H7 (cell line): ENCODE data around the gene PEX11G. TPM values are rescaled to one million over a fixed set of nuclear protein-coding genes. Genes with fewer than 3 reads are reported as not detected.

Experiments used
- DNase-seq: peaks from one replicate; pipeline ENCODE4 v3.0.0; 2012
- H3K27me3 ChIP-seq: 2 replicates; pipeline ENCODE4 v1.6.0; 2011; ENCODE audit warnings: mild to moderate bottlenecking, low read length; ENCODE audit not compliant: control insufficient read depth, insufficient read depth
- H3K36me3 ChIP-seq: replicated peaks from 2 replicates; pipeline ENCODE4 v1.5.1; 2011; ENCODE audit warnings: low read length; ENCODE audit not compliant: control insufficient read depth, insufficient read depth
- H3K4me3 ChIP-seq: 2 replicates; pipeline ENCODE4 v1.5.1; 2011; ENCODE audit warnings: low read depth, mild to moderate bottlenecking, control low read depth, low read length, moderate library complexity; ENCODE audit not compliant: insufficient read depth
- total RNA-seq: library from RNA; depleted of rRNA; stranded (reverse); fragments of >200 nt; shearing (Covaris generic); gene quantifications from 2 replicates; pipeline ENCODE4 v1.2.3, GENCODE V29; 2014

Gene PEX11G
- total RNA-seq, 1 experiment from 2014 or later = 2.4 TPM

GRCh38 chr19:7515110-7515644 lies 26.3 kb upstream of the PEX11G start:
- no peaks in the 10 kb centered on the region for H3K36me3 ChIP-seq
- 0 out of 2 replicates have a peak overlapping the region, but pooled peaks have one; percentile 15 for H3K4me3 ChIP-seq
- H3K27me3 ChIP-seq = no peaks in the 10 kb centered on the region; the same call in 1 of the 2 replicates
- peak; percentile 33 for DNase-seq

DNA sequence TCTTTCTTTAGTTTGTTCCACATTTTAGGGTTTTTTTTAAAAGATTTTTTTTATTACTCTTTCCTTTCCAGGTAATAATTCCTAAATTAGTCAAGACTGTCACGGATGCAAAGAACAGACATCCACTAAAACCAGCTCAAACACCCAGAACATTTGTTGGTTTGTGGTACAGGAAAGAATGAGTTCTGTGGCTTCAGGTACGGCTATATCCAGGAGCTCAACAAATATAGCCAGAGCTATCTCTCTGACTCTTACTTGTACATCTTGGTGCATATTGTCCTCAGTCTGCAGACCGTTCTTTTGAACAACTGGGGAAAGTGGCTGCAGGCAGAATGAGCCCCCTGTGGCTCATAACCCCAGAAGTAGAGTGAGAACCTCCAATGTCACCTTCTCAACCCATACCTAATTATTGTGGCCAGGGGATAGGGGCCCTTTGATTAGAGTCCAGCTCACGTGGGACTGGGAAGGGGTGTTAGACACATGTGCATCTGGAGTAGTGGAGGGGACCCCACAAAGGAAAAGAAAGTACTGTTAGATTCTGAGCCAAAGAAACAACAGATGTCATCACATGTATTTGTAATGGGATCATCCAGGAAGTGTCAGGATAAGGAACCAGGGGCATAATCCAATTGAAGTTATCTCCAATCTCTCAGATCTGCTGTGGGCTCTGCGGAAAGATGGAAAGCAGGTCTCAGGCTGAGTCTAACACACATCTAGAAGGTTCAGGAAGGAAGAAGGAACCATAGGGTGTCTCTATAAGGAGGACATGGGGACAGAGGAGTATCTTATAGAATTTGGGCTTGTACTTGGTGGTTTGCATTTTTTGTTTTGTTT lies 25.2 kb upstream of the PEX11G start:
- Histone ChIP-seq H3K36me3 (no peaks in the 10 kb centered on the region), H3K27me3 (no peaks in the 10 kb centered on the region; the same call in 1 of the 2 replicates), H3K4me3 (no peak overlapping the region)
- no peak for DNase-seq

DNA sequence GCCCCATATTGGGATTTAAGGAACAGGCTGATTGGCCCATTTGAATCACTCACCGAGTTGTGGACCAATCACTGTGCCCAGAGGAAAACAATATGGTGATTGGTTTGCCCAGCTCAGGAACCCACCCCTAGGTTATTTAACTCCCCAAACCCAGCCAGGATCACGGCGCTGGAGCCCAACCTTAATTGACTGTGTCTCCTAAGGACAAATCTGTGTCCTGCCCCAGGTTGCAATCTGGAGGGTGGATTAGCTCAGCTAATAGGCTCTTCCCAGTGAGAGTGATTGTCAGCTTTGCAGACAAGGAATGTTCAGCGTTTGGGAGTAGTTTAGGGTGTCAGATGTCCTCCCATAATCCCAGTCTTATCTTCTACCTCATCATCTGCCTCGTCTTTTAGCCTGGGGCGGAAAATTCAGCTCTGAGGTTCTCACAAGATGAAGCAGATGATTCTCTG lies 23.6 kb upstream of the PEX11G start:
- DNase-seq = peak; percentile 35
- H3K27me3 ChIP-seq = no peaks in the 10 kb centered on the region; the same call in 1 of the 2 replicates

GRCh38 chr19:7509625-7510024 lies 20.8 kb upstream of the PEX11G start:
- no peaks in the 10 kb centered on the region for H3K36me3 ChIP-seq
- peak; percentile 30 for DNase-seq
- no peak overlapping the region for H3K4me3 ChIP-seq
- H3K27me3 ChIP-seq = peaks cover 5% of the 10 kb centered on the region; the same call in 1 of the 2 replicates

More for the DNA sequence above, 23.6 kb upstream of the PEX11G start:
- H3K36me3 ChIP-seq = no peaks in the 10 kb centered on the region
- no peak overlapping the region for H3K4me3 ChIP-seq

DNA sequence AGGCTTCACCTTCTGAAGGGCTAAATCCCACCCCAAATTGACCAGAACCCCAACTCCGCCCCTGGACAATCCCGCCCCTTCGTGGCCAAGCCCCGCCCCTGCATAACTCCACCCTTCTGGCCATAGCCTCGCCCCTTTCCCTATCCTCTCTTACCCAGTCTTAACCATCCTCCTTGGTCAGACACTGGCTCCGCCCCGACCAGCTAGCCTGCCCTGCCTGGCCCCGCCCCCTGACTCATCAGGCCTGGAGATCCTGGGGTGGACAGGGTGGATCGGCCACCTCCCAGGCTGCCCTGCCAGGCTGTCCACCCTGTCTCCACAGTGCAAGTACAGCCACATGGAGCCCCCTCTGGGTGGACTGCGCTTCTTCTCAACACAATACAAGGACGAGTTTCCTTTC lies 19.0 kb upstream of the PEX11G start:
- DNase-seq = peak; percentile 93
- H3K36me3 ChIP-seq = no peaks in the 10 kb centered on the region
- H3K4me3 ChIP-seq = no peak overlapping the region
- H3K27me3 ChIP-seq = peaks cover 5% of the 10 kb centered on the region; the same call in 1 of the 2 replicates

GRCh38 chr19:7506385-7507328 lies 17.8 kb upstream of the PEX11G start:
- Histone ChIP-seq H3K36me3 (no peaks in the 10 kb centered on the region), H3K27me3 (peaks cover 7% of the 10 kb centered on the region), H3K4me3 (peak overlapping the region; percentile 32; the same call in 1 of the 2 replicates)
- peak; percentile 90 for DNase-seq

- H3K36me3 ChIP-seq = no peaks in the 10 kb centered on the region
- H3K27me3 ChIP-seq = peaks cover 13% of the 10 kb centered on the region
- peak; percentile 99 for DNase-seq
- peak overlapping the region; percentile 42 for H3K4me3 ChIP-seq
These were observed 17.0 kb upstream of the PEX11G start for GRCh38 chr19:7505682-7506384.

DNA sequence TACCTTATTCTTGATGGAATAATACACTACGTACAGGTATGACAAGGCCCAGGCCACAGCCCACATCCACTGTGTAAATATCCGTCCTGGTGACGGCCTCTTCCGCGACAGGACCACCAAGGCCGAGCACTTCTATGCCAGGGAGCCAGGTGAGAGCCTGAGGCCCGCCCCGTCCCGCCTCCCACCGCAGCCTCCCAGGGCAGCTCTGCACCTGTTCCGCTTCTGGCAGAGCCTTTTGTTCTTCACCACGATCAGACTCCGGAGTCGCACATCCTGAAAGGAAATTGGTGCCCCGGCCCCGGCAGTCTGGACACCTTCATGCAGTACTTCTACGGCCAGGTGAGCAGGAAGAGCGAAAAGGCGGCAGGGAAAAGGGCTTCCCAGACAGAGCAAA lies 16.4 kb upstream of the PEX11G start:
- Histone ChIP-seq H3K36me3 (no peaks in the 10 kb centered on the region), H3K27me3 (peaks cover 17% of the 10 kb centered on the region), H3K4me3 (peak overlapping the region; percentile 42; the same call in 1 of the 2 replicates)
- peak; percentile 53 for DNase-seq

DNA sequence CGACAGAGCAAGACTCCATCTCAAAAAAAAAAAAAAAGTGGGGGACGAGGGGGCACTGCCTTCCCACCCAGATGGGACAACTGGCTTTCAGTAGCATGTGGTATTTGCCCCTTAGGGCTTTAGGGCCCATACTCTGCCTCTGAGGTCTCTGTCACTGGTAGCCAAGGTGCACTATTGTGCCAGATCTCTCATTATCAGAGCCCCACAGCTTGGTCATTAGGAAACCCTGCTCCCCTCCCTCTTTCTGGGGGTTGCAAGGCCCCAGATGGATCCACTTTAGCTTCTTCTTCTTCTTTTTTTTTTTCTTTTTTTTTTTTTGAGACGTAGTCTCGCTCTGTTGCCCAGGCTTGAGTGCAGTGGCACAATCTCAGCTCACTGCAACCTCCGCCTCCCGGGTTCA lies 15.8 kb upstream of the PEX11G start:
- Histone ChIP-seq H3K4me3 (no peak overlapping the region), H3K27me3 (peaks cover 19% of the 10 kb centered on the region), H3K36me3 (no peaks in the 10 kb centered on the region)
- DNase-seq = no peak

DNA sequence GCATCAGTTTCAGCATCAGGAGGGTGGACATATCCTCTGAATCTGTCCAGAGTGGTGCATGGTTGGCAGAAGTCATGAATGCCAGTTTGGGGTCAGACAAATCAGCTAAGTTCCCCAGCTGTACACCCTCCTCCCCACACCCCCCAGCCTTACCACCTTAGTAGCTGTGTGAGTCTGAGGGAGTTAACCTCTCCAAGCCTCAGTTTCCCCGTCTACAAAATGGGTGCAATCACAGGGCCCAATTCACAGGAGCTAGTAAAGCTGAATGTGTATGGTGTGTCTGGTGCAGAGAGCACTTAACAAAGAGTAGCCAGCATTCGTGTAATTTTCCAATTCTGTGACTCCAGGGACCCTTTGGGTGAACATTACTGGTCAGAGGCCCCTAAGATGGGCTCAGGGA lies 13.7 kb upstream of the PEX11G start:
- Histone ChIP-seq H3K27me3 (peaks cover 24% of the 10 kb centered on the region), H3K4me3 (no peak overlapping the region), H3K36me3 (no peaks in the 10 kb centered on the region)
- no peak for DNase-seq

GRCh38 chr19:7500811-7501450 lies 12.1 kb upstream of the PEX11G start:
- H3K4me3 ChIP-seq = peak overlapping the region; percentile 48
- peak; percentile 98 for DNase-seq
- H3K27me3 ChIP-seq = peaks cover 24% of the 10 kb centered on the region

GRCh38 chr19:7497292-7497691 lies 8.5 kb upstream of the PEX11G start:
- no peak overlapping the region for H3K4me3 ChIP-seq
- H3K27me3 ChIP-seq = peaks cover 20% of the 10 kb centered on the region
- no peaks in the 10 kb centered on the region for H3K36me3 ChIP-seq
- DNase-seq = peak; percentile 67

More at GRCh38 chr19:7500811-7501450, 12.1 kb upstream of the PEX11G start:
- no peaks in the 10 kb centered on the region for H3K36me3 ChIP-seq

DNA sequence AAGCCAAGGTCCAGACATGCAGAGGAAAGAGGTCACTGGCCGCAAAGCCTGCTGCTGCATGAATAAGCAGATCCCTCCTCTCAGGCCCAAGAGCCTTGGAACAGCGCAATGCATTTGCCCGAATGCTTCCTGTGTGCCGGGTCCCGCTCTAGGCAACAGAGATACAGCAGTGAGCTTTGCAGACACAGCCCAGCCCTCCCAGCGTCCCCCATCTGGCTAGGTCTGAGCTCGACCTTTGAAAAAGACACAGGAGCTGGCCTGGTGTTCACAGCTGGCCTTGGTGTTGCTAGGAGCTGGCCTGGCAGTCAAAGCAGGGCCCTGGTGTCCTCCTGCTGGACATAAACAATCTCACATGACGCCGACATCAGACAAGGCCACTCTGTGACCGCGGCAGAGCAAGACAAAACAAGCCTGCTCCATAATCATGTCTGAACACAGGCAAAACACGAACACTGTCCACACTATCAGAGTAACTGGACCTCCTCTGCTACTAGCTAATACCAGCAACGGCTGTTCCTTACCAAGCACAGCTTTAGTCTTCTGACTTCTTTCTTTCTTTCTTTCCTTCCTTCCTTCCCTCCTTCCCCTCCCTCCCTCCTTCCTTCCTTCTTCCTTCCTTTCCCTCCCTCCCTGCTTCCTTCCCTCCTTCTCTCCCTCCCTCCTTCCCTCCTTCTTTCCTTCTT lies 5.7 kb upstream of the PEX11G start:
- Histone ChIP-seq H3K27me3 (peaks cover 5% of the 10 kb centered on the region; the same call in 1 of the 2 replicates), H3K36me3 (no peaks in the 10 kb centered on the region), H3K4me3 (no peak overlapping the region)
- no peak for DNase-seq
